LNCaP clone FGC (cell line): ENCODE measurements around the gene NDUFB7.

ENCODE experiments used
- DNase-seq: peaks from one replicate; pipeline ENCODE4 v3.0.0-alpha.2; 2011; ENCODE audit warnings: low read depth
- H3K4me3 ChIP-seq: 2 replicates; pipeline ENCODE4 v1.5.1; 2011; ENCODE audit warnings: mild to moderate bottlenecking, low read depth, low read length, control low read depth
- TF ChIP-seq, protein P1 (sequence below): IDR thresholded peaks from 2 replicates; pipeline ENCODE4 v1.5.1; 2012; ENCODE audit warnings: mild to moderate bottlenecking; ENCODE audit not compliant: control insufficient read depth, insufficient read depth; ENCODE audit errors: extremely low read depth

Gene NDUFB7

GRCh38 chr19:14517840-14518505, 53.9 kb downstream of the NDUFB7 start, which contains the start of gene DNAJB1:
Gene DNAJB1 (minus strand): TSS chr19:14518397. CDS start chr19:14518349, 48 bp downstream.
- TF ChIP-seq, protein P1, sequence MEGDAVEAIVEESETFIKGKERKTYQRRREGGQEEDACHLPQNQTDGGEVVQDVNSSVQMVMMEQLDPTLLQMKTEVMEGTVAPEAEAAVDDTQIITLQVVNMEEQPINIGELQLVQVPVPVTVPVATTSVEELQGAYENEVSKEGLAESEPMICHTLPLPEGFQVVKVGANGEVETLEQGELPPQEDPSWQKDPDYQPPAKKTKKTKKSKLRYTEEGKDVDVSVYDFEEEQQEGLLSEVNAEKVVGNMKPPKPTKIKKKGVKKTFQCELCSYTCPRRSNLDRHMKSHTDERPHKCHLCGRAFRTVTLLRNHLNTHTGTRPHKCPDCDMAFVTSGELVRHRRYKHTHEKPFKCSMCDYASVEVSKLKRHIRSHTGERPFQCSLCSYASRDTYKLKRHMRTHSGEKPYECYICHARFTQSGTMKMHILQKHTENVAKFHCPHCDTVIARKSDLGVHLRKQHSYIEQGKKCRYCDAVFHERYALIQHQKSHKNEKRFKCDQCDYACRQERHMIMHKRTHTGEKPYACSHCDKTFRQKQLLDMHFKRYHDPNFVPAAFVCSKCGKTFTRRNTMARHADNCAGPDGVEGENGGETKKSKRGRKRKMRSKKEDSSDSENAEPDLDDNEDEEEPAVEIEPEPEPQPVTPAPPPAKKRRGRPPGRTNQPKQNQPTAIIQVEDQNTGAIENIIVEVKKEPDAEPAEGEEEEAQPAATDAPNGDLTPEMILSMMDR, result no peak
- H3K4me3 ChIP-seq, result peak within 1 kb of the TSS; percentile 89
- DNase-seq, result no peak

DNA sequence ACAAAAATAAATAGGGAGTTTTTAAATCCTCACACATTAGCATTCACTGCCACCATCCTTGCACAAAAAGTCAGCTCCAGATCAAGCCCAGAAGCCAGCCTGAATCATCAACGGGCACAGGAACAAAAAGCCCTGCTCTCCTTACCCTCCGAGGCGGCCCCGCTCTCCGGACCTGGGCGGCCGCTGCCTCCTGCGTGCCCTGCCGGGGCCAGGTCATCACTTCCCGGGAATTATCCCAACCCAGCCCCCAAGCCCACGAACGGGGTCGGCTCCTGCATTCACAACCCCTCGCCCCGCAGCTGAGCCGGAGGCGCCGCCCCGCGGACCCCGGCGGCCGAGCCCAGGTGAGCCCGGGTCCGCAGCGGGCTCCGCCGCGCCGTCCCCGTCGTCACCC, 54.4 kb downstream of the NDUFB7 start:
- H3K4me3 ChIP-seq, result peak overlapping the region; percentile 89
- TF ChIP-seq, protein P1, result no peak
- no peak for DNase-seq

DNA sequence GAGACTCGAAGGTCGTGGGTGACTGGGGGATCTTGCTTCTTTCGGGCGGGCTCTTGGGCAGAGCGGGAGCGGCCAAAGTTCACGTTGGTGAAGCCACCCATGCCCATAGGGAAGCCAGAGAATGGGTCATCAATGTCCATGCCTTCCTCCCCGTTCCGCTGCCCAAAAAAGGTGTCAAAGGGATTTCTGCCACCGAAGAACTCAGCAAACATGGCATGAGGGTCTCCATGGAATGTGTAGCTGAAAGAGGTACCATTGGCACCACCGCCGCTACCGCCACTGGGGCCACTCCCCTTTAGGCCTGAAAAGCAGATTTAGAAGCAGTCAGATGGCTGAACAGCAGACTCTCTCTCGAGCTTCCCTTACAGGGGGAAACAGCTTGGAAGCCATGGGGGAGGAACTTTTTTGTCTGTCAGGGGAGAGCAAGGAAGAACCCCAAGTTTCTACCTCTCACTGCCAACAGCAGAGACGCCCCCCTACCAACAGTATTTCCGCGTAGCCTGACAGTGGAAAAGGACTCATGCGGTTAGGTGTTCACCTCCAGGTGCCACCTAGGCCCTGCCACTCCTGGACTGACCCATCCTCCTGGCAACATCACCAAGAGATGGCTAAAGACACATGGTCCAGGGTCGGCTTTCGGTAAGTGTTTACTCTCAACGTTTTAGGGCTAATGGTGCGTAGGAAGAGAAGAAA, 55.0 kb downstream of the NDUFB7 start:
- TF ChIP-seq, protein P1, result no peak
- H3K4me3 ChIP-seq, result peak overlapping the region; percentile 89
- no peak for DNase-seq
